DND-41 (cell line): ENCODE results near the gene MRPS35.

Experiments used
- ATAC-seq: fragments of 200-7000 bp; cut with Tn5 transposase; 3 replicates; pipeline ENCODE4 v1.9.1; 2021; ENCODE audit warnings: low read depth; ENCODE audit not compliant: insufficient read depth
- DNase-seq: peaks from one replicate; pipeline ENCODE4 v3.0.0-alpha.2; 2020
- H2AFZ ChIP-seq: 2 replicates; pipeline ENCODE4 v1.6.0; 2012; ENCODE audit warnings: low read depth, low read length
- H3K27ac ChIP-seq: 2 replicates; pipeline ENCODE4 v1.5.1; 2012; ENCODE audit warnings: low read length, inconsistent platforms
- H3K27me3 ChIP-seq: fragments of 200-600 bp; sonication (generic); 2 replicates; pipeline ENCODE4 v1.6.0; 2012; ENCODE audit warnings: low read length, mild to moderate bottlenecking, inconsistent platforms; ENCODE audit not compliant: insufficient read depth, poor library complexity
- H3K36me3 ChIP-seq: 2 replicates; pipeline ENCODE4 v1.5.1; 2012; ENCODE audit warnings: low read length, inconsistent platforms; ENCODE audit not compliant: insufficient read depth
- H3K4me1 ChIP-seq: 2 replicates; pipeline ENCODE4 v1.5.1; 2012; ENCODE audit warnings: mild to moderate bottlenecking, low read length; ENCODE audit not compliant: insufficient read depth
- H3K4me2 ChIP-seq: 2 replicates; pipeline ENCODE4 v1.6.0; 2012; ENCODE audit warnings: mild to moderate bottlenecking, moderate library complexity, low read length, inconsistent platforms; ENCODE audit not compliant: insufficient read depth
- H3K4me3 ChIP-seq, 2 experiments: fragments of 200-600 bp in 1 of 2; shearing (Covaris generic) in 1 of 2; 2 replicates each; pipeline ENCODE4 v1.5.1; 2012 to 2016; ENCODE audit warnings: inconsistent platforms in 2 of 2, low read length in 2 of 2, mild to moderate bottlenecking in 2 of 2, low read depth in 1 of 2, moderate library complexity in 1 of 2
- H3K79me2 ChIP-seq: 2 replicates; pipeline ENCODE4 v1.6.0; 2012; ENCODE audit warnings: low read length, inconsistent platforms; ENCODE audit not compliant: insufficient read depth
- H3K9ac ChIP-seq: 2 replicates; pipeline ENCODE4 v1.6.0; 2012; ENCODE audit warnings: low read depth, mild to moderate bottlenecking, inconsistent platforms, low read length, moderate library complexity
- H3K9me3 ChIP-seq: 2 replicates; pipeline ENCODE4 v1.5.1; 2012; ENCODE audit warnings: low read length, moderate library complexity, mild to moderate bottlenecking, inconsistent platforms; ENCODE audit not compliant: insufficient read depth, severe bottlenecking
- H4K20me1 ChIP-seq: 2 replicates; pipeline ENCODE4 v1.6.0; 2012; ENCODE audit warnings: low read length; ENCODE audit not compliant: insufficient read depth
- EZH2 ChIP-seq: IDR thresholded peaks from 3 replicates; pipeline ENCODE4 v1.6.1; 2012; ENCODE audit warnings: borderline replicate concordance, low read depth, mild to moderate bottlenecking, moderate library complexity, low read length, inconsistent platforms; ENCODE audit not compliant: severe bottlenecking
- TF ChIP-seq, protein P1 (sequence below): IDR thresholded peaks from 2 replicates; pipeline ENCODE4 v1.5.1; 2012; ENCODE audit warnings: borderline replicate concordance, low read length, moderate library complexity, mild to moderate bottlenecking; ENCODE audit not compliant: poor library complexity, severe bottlenecking; ENCODE audit errors: extremely low read depth

The MRPS35 gene

DNA sequence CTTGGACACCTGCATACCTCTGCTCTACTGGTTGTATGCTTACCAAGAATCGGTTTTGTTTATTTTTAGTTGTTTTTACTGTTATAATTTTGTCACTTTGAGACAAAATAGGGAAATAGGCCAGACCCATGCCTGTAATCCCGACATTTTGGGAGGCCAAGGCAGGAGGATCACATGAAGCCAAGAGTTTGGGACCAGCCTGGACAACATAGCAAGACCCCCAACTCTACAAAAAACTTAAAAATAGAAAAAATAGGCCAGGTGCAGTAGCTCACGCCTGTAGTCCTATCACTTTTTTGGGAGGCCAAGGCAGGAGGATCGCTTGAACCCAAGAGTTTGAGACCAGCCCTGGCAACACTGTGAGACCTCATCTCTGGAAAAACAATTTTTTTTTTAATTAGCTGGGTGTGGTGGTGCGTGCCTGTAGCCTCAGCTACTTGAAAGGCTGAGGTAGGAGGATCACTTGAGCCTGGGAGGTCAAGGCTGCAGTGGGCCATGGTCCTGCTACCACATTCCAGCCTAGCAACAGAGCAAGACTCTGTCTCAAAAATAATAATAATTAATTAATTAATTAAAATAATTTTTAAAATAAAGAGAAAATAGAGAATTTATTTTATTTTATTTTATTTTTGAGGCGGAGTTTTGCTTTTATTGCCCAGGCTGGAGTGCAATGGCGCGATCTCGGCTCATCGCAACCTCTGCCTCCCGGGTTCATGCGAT lies 1.3 kb upstream of the MRPS35 start:
- H3K9ac ChIP-seq: no peak overlapping the region
- no peak for DNase-seq
- H3K79me2 ChIP-seq: peaks cover 41% of the 10 kb centered on the region
- peaks cover 31% of the 10 kb centered on the region for H3K4me1 ChIP-seq
- ATAC-seq: no peak
- no peak for TF ChIP-seq EZH2
- TF ChIP-seq, protein P1, sequence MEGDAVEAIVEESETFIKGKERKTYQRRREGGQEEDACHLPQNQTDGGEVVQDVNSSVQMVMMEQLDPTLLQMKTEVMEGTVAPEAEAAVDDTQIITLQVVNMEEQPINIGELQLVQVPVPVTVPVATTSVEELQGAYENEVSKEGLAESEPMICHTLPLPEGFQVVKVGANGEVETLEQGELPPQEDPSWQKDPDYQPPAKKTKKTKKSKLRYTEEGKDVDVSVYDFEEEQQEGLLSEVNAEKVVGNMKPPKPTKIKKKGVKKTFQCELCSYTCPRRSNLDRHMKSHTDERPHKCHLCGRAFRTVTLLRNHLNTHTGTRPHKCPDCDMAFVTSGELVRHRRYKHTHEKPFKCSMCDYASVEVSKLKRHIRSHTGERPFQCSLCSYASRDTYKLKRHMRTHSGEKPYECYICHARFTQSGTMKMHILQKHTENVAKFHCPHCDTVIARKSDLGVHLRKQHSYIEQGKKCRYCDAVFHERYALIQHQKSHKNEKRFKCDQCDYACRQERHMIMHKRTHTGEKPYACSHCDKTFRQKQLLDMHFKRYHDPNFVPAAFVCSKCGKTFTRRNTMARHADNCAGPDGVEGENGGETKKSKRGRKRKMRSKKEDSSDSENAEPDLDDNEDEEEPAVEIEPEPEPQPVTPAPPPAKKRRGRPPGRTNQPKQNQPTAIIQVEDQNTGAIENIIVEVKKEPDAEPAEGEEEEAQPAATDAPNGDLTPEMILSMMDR: no peak
- peaks cover 18% of the 10 kb centered on the region for H3K36me3 ChIP-seq
- no peaks in the 10 kb centered on the region for H4K20me1 ChIP-seq
- H3K27me3 ChIP-seq: no peaks in the 10 kb centered on the region
- H3K4me3 ChIP-seq: no peak overlapping the region
- H3K27ac ChIP-seq: no peak overlapping the region
- no peaks in the 10 kb centered on the region for H3K9me3 ChIP-seq
- H2AFZ ChIP-seq: no peak overlapping the region
- H3K4me2 ChIP-seq: no peak overlapping the region

DNA sequence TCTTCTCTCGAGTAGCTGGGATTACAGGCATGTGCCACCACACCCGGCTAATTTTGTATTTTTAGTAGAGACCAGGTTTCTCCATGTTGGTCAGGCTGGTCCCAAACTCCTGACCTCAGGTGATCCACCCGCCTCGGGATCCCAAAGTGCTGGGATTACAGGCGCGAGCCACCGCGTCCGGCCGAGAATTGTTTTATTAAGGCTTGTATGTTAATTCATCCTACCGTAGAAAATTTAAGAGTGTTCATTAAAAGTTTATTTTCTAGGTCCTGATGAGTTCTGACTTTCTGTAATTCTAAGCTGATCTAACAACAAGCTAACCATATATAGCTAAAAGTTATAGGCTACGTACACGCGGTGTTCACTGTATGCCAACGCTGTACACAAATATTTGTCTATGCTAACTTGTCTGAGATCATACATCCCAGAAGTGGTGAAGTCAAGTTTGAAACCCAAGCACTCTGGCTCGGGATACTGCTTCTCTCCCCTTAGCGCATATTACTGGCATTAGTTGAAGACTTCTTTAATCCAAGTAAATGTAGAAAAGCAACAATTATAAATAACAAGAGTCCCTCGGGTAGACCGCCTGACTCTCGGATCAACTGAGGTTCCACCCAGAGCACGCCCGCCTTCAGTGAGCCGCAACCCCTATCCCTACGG lies 570 bp upstream of the MRPS35 start:
- peak; percentile 54 for ATAC-seq
- peaks cover 47% of the 10 kb centered on the region for H3K79me2 ChIP-seq
- H4K20me1 ChIP-seq: no peaks in the 10 kb centered on the region
- H3K4me1 ChIP-seq: peaks cover 33% of the 10 kb centered on the region
- no peaks in the 10 kb centered on the region for H3K9me3 ChIP-seq
- H3K4me2 ChIP-seq: peak overlapping the region; percentile 91
- peak overlapping the region; percentile 85 for H3K27ac ChIP-seq
- no peak for DNase-seq
- TF ChIP-seq, protein P1: no peak
- no peak for TF ChIP-seq EZH2
- peaks cover 23% of the 10 kb centered on the region for H3K36me3 ChIP-seq
- H3K4me3 ChIP-seq: peak overlapping the region; percentile 73 to 84
- H3K27me3 ChIP-seq: no peaks in the 10 kb centered on the region
- peak overlapping the region; percentile 90 for H2AFZ ChIP-seq
- peak overlapping the region; percentile 84 for H3K9ac ChIP-seq

DNA sequence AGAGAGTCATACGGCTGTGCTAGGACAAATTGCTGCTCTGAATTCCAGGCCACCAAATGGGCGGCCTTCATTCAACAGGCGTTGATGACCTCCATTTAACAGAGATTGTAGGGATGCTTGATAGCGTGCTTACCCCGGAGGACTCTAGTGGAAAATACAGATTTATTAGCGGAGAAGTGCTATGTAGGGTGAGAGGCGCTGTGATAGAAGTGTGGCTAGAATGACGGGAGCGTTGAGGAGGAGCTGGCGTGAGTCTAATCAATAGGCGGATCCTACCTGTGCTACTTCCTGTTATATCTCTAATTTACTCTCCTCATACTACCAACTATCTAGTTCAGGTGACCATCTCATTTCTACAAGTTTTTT lies 668 bp downstream of the MRPS35 start:
- Histone ChIP-seq H3K27me3 (no peaks in the 10 kb centered on the region), H3K9me3 (no peaks in the 10 kb centered on the region), H3K4me3 (peak overlapping the region; percentile 73 to 84), H4K20me1 (no peaks in the 10 kb centered on the region), H3K9ac (peak overlapping the region; percentile 84), H3K36me3 (peaks cover 32% of the 10 kb centered on the region), H3K27ac (peak overlapping the region; percentile 85), H3K79me2 (peaks cover 52% of the 10 kb centered on the region), H3K4me2 (peak overlapping the region; percentile 91), H2AFZ (peak overlapping the region; percentile 90), H3K4me1 (peaks cover 33% of the 10 kb centered on the region)
- peak; percentile 16 for DNase-seq
- TF ChIP-seq EZH2: no peak
- TF ChIP-seq, protein P1: peak; percentile 1
- 0 out of 3 replicates have a peak, but pooled peaks have one; percentile 5 for ATAC-seq
